HG03378 (cell line): Measurements from ENCODE around the gene KAZALD1.
A peak's percentile ranks its signal among the peaks of the same experiment; 100 is the strongest.

Experiments
- ATAC-seq: cut with Tn5 transposase; IDR thresholded peaks from one replicate; pipeline ENCODE4 v1.9.1; 2021; ENCODE audit warnings: mild to moderate bottlenecking, moderate library complexity; ENCODE audit not compliant: unreplicated experiment

The KAZALD1 gene

DNA sequence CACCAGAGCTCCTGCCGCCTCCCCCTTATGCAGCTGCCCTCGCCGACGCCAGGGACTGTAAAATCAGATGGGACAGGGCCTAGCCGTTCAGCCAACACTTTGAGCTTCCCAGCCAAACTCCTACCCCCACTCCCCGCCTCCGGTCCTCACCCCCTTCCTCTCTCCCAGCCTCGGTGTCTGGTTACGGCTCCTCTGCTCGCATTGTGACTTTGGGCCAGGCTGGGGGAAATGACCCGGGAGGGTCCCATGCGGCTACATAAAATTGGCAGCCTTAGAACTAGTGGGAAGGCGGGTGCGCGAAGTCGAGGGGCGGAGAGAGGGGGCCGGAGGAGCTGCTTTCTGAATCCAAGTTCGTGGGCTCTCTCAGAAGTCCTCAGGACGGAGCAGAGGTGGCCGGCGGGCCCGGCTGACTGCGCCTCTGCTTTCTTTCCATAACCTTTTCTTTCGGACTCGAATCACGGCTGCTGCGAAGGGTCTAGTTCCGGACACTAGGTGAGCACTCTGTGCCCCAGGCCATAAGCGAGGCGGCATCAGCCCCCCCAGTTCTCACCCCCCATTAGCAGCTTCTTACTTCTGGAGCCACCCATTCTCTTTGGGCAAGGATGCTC, at the start of gene KAZALD1:
Gene KAZALD1, plus strand, starts transcription at position 366 of the 608 bp plus-strand sequence. CDS start 604 bp downstream, outside the sequence.
- ATAC-seq: no peak

GRCh38 chr10:101012525-101013364, 49.0 kb upstream of the KAZALD1 start:
- ATAC-seq: peak; percentile 81

DNA sequence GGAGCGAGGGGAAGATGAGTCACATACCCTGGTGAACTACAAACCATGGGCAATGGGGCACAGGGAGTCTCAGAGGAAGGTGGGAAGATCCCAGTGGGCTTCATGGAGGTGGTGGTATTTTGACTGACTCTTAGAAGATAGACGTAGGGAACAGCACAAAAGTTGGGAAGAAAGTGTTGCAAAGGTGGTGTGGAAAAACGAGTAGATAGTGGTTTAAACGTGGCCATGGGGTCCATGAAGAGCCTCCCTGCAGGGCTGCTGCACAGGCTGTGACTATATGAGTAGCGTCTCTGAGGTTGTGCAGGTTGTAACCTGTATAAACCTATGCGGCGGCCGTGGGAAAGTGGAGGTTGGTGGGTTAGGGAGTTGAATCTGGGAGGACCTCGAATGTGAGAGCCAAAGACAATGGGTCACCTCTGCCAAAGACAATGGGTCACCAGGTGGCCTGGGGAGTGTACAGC, 48.4 kb upstream of the KAZALD1 start:
- ATAC-seq: no peak

GRCh38 chr10:101014230-101014884, 47.4 kb upstream of the KAZALD1 start:
- no peak for ATAC-seq

- no peak for ATAC-seq
These were observed 46.7 kb upstream of the KAZALD1 start for GRCh38 chr10:101014966-101015581.

- ATAC-seq: no peak
These were observed 46.2 kb upstream of the KAZALD1 start for GRCh38 chr10:101015582-101015973.

GRCh38 chr10:101016814-101017213, 45.0 kb upstream of the KAZALD1 start:
- ATAC-seq: no peak

GRCh38 chr10:101018118-101018599, 43.6 kb upstream of the KAZALD1 start:
- ATAC-seq: no peak

DNA sequence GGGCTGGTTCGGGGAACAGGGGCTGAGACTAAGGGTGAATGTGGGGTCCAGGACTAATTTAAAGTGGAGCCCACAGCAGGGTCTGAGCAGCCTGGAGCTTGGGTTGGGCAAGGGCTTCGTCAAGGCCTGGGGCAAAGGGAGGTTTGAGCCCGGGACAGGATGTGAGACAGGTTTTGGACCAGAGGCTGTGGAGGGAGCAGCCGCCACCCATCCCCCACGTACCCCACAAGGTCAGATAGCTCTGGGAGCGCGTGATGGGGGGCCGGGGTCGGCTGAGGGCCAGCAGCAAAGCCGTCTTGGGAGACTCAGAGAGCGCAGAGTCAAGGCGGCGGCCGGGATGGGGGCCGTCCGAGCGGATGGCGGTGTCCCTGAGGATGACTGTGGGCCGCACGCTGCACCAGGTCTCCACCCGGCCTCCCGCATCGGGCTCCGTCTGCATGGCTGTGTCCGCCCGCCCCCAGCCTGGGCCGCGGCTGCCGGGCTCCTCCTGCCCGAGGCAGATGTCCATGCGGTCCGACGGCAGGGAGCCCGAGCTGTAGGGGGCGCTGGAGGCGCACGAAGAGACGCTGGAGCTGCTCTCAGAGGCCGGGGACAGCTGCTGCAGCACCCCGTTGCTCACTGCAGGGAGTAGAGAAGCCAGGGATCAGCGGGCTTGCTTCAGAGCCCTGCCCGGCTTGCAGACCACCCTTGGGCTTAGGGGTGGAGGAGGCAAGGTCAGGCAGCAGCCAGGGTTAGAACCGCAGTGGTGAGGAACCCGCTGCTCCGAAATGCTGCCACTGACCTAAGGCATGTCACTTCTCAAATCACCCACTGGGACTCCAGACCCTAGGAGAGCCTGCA, 43.0 kb upstream of the KAZALD1 start:
- ATAC-seq: no peak

DNA sequence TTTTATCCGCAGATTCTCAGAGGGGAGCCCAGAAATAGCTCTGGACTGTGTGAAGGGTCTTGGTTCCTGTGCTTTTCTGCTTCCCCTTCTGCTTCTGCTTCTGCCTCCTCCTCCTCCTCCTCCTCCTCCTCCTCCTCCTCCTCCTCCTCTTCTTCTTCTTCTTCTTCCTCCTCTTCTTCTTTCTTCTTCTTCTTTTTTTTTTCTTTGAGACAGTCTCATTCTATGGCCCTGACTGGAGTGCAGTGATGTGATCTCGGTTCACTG, 42.4 kb upstream of the KAZALD1 start:
- no peak for ATAC-seq

GRCh38 chr10:101020427-101021075, 41.2 kb upstream of the KAZALD1 start:
- no peak for ATAC-seq

- no peak for ATAC-seq
These were observed 40.5 kb upstream of the KAZALD1 start for GRCh38 chr10:101021239-101021638.

GRCh38 chr10:101021692-101022251, 40.0 kb upstream of the KAZALD1 start:
- no peak for ATAC-seq

GRCh38 chr10:101022967-101023705, 38.7 kb upstream of the KAZALD1 start:
- ATAC-seq: no peak

DNA sequence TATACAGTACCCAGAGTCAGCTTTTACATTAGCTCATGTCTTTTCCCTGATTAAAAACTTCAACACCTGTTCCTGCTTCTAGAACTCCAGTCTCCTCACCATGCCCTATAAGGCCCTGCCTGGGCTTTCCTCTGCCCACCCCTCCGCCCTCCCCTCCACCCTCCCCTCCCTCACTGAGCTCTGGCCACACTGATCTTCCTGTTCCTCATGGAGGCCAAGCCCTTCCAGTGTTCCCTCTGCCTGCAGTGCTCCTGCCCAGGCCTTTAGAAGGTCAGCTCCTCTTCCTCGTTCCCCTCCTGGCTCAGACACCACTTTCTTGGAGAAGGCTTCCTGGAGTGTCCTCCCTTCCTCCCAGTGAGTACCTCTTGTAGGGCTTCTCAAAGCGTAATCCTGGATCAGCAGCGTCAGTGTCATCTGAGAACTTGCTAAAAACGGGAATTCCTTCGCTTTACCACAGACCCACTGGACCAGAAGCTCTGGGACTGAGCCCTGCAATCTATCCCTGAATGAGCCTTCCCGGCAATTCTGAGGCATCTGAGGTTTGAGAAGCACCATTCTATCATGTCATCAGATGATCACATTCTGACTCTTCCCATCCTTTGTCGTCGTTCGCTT, 34.6 kb upstream of the KAZALD1 start:
- ATAC-seq: no peak

GRCh38 chr10:101028446-101029337, 33.1 kb upstream of the KAZALD1 start:
- no peak for ATAC-seq

- ATAC-seq: no peak
These were observed 32.1 kb upstream of the KAZALD1 start for GRCh38 chr10:101029520-101030295.
